ENCODE data around the gene PTPRG.

DNA sequence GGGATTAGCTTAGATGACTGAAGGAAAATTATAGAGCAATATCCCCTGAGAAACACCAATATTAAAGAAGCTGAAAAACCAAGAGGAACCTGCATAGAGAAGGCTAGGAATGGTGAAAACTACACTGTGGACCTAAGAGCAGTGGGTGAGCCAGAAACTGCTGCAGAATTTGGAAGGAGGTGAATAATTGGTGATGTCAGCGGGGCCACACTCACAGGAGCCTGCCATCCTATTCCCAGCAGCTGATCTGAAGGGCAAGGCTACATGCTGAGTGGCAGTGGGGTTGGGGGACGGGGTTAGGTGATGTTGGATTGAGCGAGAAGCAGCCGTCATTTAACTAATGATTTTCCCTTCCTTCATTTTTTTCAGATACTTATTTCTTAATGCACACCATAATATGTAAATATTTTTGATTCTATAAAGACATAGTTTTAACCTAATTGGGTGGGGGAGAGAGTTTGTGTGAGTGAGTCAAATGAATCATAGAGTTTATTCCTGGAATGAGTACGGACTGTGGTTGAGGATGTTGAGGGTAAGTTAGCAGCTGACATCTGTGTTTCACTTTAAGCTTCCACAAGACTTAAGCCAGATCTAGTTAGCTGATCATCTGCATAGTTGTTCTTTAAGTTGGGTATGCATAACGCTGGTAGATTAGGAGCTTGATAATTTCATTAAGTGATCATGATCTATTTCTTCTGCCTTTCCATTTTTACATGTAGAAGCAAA lies 222.8 kb downstream of the PTPRG start:
- no peak for TF ChIP-seq EZH2 (IDR thresholded peaks at IDR 0.05; ENCODE audit: insufficient read depth, poor library complexity, severe bottlenecking)
- TF ChIP-seq EZH2phosphoT487 (IDR thresholded peaks at IDR 0.05; ENCODE audit: insufficient read depth, low read depth): no peak

Measured in GM23248 (cell line).